HepG2 (cell line): ENCODE measurements around the gene NSD1. TPM values are rescaled to one million over a fixed set of nuclear protein-coding genes. Genes with fewer than 3 reads are reported as not detected.
A peak's percentile ranks its signal among the peaks of the same experiment; 100 is the strongest.

Experiments used
- DPF2 ChIP-seq: sonication (generic); formaldehyde crosslinking; IDR thresholded peaks from 2 replicates; pipeline ENCODE4 v1.4.0; 2020; ENCODE audit warnings: mild to moderate bottlenecking, low read depth, missing genetic modification reagents, borderline replicate concordance
- IKZF4 ChIP-seq: sonication (generic); formaldehyde crosslinking; IDR thresholded peaks from 2 replicates; pipeline ENCODE4 v1.5.1; 2020; ENCODE audit warnings: borderline replicate concordance, mild to moderate bottlenecking, low read depth, missing genetic modification reagents; ENCODE audit errors: not compliant biosample characterization
- KDM3A ChIP-seq: IDR thresholded peaks from 2 replicates; pipeline ENCODE4 v1.6.1; 2018; ENCODE audit warnings: low read depth, missing compliant biosample characterization
- MED8 ChIP-seq: sonication (generic); formaldehyde crosslinking; IDR thresholded peaks from 2 replicates; pipeline ENCODE4 v1.8.1; 2023; ENCODE audit warnings: mild to moderate bottlenecking, missing genetic modification reagents; ENCODE audit not compliant: insufficient replicate concordance
- REL ChIP-seq: sonication (generic); formaldehyde crosslinking; conservative IDR thresholded peaks from 2 replicates; pipeline ENCODE4 v1.8.0; 2022; ENCODE audit warnings: mild to moderate bottlenecking, missing genetic modification reagents, moderate library complexity
- ZNF280B ChIP-seq: sonication (generic); formaldehyde crosslinking; IDR thresholded peaks from 2 replicates; pipeline ENCODE4 v1.5.0; 2020; ENCODE audit warnings: missing genetic modification reagents, mild to moderate bottlenecking, borderline replicate concordance
- polyA plus RNA-seq, 8 experiments: library from polyadenylated mRNA; depleted of rRNA in 3 of 8; stranded (reverse) in 7 of 8; unstranded in 1 of 8; fragments of >200 nt; fragmentation: Illumina TruSeq in 4 of 8; extraction: Trizol in 4 of 8; gene quantifications; 2 replicates each; pipeline versions ENCODE4 v1.2.1 to v1.2.3, GENCODE V29; 2011 to 2016; ENCODE audit warnings: low read depth in 4 of 8, missing spikeins in 1 of 8, mixed read lengths in 1 of 8; ENCODE audit not compliant: insufficient read depth in 1 of 8
- total RNA-seq, 5 experiments: library from RNA; depleted of rRNA; stranded (reverse); fragments of >200 nt; fragmentation: Illumina TruSeq; extraction: Trizol; gene quantifications; 2 replicates each; pipeline ENCODE4 v1.2.3, GENCODE V29; 2016; ENCODE audit warnings: low read depth in 1 of 5
- TF ChIP-seq, protein P1 (sequence below): sonication (generic); formaldehyde crosslinking; IDR thresholded peaks from 2 replicates; pipeline ENCODE4 v1.8.0; 2022; ENCODE audit warnings: low read depth, missing genetic modification reagents
- TF ChIP-seq, protein P2 (sequence below): sonication (generic); formaldehyde crosslinking; IDR thresholded peaks from 2 replicates; pipeline ENCODE4 v1.4.0; 2020; ENCODE audit warnings: missing genetic modification reagents, borderline replicate concordance
- TF ChIP-seq, protein P3 (sequence below): sonication (generic); formaldehyde crosslinking; IDR thresholded peaks from 2 replicates; pipeline ENCODE4 v1.8.1; 2023; ENCODE audit warnings: mild to moderate bottlenecking, missing genetic modification reagents
- TF ChIP-seq, protein P4 (sequence below): IDR thresholded peaks from 2 replicates; pipeline ENCODE4 v1.6.1; 2016; ENCODE audit warnings: low read depth, missing genetic modification reagents, missing compliant biosample characterization
- TF ChIP-seq, protein P5 (sequence below): sonication (generic); formaldehyde crosslinking; IDR thresholded peaks from 2 replicates; pipeline ENCODE4 v1.8.0; 2022; ENCODE audit warnings: missing genetic modification reagents, mild to moderate bottlenecking, borderline replicate concordance
- TF ChIP-seq, protein P6 (sequence below): sonication (generic); formaldehyde crosslinking; IDR thresholded peaks from 2 replicates; pipeline ENCODE4 v1.5.0; 2020; ENCODE audit warnings: missing genetic modification reagents

Gene NSD1
- total and polyA plus RNA-seq, 2 of the 13 experiments (the other 11 are each of a cell fraction or from before 2014, with no cell fraction given): 0.01 to 0.09 TPM

DNA sequence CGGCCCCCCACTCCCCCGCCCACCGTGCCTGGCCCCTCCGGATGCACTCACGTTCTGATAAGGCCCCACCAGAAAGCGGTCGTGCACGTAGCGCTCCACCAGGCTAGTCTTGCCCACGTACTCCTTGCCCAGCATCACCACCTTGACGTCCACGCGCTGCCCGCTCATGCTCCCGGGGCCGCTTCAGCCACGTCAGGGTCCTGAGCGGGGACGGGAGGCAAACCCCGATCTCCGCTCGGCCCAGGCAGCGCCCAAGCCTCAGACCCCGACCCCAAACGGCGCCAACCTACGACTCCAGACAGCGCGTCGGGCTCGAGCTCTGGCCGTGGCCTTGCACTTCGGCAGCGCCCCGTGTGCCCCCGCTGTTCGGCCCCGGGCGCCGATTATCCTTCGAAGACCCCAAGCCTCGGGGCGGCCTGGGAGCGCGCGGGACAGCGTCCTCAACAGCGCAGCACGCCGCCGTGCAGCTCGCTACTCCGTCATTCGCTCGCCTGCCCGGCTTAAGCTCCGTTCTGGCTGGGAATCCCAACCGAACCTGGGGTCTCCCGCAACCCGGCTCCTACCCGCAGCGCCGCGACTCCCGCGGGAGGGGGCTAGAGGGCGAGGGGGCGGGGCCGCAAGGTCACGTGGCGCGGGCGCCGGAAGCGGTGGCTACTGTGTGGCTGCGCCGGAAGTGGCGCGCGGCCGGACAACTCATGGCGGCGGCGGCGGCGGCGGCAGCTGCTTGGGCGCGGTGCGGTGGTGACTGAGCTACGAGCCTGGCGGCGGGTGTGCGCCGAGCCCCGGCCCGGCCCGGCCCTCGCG, 169.8 kb downstream of the NSD1 start, which contains the start of the genes PRELID1 and RAB24 (continued):
- peak; percentile 59 for TF ChIP-seq IKZF4 (CRISPR knock-in tag)
- TF ChIP-seq, protein P1, sequence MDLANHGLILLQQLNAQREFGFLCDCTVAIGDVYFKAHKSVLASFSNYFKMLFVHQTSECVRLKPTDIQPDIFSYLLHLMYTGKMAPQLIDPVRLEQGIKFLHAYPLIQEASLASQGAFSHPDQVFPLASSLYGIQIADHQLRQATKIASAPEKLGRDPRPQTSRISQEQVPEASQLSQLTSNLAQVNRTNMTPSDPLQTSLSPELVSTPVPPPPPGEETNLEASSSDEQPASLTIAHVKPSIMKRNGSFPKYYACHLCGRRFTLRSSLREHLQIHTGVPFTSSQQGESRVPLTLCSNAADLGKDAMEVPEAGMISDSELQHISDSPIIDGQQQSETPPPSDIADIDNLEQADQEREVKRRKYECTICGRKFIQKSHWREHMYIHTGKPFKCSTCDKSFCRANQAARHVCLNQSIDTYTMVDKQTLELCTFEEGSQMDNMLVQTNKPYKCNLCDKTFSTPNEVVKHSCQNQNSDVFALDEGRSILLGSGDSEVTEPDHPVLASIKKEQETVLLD (CRISPR knock-in tag): peak; percentile 49; the same call in 1 of the 2 replicates
- TF ChIP-seq, protein P2, sequence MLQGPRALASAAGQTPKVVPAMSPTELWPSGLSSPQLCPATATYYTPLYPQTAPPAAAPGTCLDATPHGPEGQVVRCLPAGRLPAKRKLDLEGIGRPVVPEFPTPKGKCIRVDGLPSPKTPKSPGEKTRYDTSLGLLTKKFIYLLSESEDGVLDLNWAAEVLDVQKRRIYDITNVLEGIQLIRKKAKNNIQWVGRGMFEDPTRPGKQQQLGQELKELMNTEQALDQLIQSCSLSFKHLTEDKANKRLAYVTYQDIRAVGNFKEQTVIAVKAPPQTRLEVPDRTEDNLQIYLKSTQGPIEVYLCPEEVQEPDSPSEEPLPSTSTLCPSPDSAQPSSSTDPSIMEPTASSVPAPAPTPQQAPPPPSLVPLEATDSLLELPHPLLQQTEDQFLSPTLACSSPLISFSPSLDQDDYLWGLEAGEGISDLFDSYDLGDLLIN (CRISPR knock-in tag): no peak
- TF ChIP-seq, protein P3, sequence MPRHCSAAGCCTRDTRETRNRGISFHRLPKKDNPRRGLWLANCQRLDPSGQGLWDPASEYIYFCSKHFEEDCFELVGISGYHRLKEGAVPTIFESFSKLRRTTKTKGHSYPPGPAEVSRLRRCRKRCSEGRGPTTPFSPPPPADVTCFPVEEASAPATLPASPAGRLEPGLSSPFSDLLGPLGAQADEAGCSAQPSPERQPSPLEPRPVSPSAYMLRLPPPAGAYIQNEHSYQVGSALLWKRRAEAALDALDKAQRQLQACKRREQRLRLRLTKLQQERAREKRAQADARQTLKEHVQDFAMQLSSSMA (CRISPR knock-in tag): no peak
- peak; percentile 55; the same call in 1 of the 2 replicates for TF ChIP-seq REL (CRISPR knock-in tag)
- TF ChIP-seq, protein P4, sequence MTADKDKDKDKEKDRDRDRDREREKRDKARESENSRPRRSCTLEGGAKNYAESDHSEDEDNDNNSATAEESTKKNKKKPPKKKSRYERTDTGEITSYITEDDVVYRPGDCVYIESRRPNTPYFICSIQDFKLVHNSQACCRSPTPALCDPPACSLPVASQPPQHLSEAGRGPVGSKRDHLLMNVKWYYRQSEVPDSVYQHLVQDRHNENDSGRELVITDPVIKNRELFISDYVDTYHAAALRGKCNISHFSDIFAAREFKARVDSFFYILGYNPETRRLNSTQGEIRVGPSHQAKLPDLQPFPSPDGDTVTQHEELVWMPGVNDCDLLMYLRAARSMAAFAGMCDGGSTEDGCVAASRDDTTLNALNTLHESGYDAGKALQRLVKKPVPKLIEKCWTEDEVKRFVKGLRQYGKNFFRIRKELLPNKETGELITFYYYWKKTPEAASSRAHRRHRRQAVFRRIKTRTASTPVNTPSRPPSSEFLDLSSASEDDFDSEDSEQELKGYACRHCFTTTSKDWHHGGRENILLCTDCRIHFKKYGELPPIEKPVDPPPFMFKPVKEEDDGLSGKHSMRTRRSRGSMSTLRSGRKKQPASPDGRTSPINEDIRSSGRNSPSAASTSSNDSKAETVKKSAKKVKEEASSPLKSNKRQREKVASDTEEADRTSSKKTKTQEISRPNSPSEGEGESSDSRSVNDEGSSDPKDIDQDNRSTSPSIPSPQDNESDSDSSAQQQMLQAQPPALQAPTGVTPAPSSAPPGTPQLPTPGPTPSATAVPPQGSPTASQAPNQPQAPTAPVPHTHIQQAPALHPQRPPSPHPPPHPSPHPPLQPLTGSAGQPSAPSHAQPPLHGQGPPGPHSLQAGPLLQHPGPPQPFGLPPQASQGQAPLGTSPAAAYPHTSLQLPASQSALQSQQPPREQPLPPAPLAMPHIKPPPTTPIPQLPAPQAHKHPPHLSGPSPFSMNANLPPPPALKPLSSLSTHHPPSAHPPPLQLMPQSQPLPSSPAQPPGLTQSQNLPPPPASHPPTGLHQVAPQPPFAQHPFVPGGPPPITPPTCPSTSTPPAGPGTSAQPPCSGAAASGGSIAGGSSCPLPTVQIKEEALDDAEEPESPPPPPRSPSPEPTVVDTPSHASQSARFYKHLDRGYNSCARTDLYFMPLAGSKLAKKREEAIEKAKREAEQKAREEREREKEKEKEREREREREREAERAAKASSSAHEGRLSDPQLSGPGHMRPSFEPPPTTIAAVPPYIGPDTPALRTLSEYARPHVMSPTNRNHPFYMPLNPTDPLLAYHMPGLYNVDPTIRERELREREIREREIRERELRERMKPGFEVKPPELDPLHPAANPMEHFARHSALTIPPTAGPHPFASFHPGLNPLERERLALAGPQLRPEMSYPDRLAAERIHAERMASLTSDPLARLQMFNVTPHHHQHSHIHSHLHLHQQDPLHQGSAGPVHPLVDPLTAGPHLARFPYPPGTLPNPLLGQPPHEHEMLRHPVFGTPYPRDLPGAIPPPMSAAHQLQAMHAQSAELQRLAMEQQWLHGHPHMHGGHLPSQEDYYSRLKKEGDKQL (CRISPR knock-in tag): no peak
- no peak for TF ChIP-seq DPF2 (CRISPR knock-in tag)
- TF ChIP-seq ZNF280B (CRISPR knock-in tag): peak; percentile 72
- TF ChIP-seq, protein P5, sequence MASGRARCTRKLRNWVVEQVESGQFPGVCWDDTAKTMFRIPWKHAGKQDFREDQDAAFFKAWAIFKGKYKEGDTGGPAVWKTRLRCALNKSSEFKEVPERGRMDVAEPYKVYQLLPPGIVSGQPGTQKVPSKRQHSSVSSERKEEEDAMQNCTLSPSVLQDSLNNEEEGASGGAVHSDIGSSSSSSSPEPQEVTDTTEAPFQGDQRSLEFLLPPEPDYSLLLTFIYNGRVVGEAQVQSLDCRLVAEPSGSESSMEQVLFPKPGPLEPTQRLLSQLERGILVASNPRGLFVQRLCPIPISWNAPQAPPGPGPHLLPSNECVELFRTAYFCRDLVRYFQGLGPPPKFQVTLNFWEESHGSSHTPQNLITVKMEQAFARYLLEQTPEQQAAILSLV (CRISPR knock-in tag): 0 out of 2 replicates have a peak, but pooled peaks have one; percentile 27
- peak; percentile 70 for TF ChIP-seq MED8 (CRISPR knock-in tag)
- TF ChIP-seq, protein P6, sequence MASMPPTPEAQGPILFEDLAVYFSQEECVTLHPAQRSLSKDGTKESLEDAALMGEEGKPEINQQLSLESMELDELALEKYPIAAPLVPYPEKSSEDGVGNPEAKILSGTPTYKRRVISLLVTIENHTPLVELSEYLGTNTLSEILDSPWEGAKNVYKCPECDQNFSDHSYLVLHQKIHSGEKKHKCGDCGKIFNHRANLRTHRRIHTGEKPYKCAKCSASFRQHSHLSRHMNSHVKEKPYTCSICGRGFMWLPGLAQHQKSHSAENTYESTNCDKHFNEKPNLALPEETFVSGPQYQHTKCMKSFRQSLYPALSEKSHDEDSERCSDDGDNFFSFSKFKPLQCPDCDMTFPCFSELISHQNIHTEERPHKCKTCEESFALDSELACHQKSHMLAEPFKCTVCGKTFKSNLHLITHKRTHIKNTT: no peak
- peak; percentile 46; the same call in 1 of the 2 replicates for TF ChIP-seq KDM3A (CRISPR knock-in tag)
